ENCODE data around the gene TGFA.

- no peak for TF ChIP-seq CTCF (conservative IDR thresholded peaks at IDR 0.05)
- no peak for TF ChIP-seq EZH2 (IDR thresholded peaks at IDR 0.05; ENCODE audit: low read depth)
Measured at GRCh38 chr2:70517804-70518203, 35.8 kb downstream of the TGFA start.
